ENCODE data around the gene NEFH. TPM values are rescaled to one million over a fixed set of nuclear protein-coding genes. Genes with fewer than 3 reads are reported as not detected.

NEFH gene
- total and polyA plus RNA-seq, 2 donors (not counting 1 experiment from before 2014, with no cell fraction given) = 0.04 to 0.10 TPM

- DNase-seq = peak; percentile 73
- peak; percentile 94 for ATAC-seq (ENCODE audit: low read depth)
- Histone ChIP-seq H4K20me1 (ENCODE audit: control insufficient read depth, insufficient read depth, low read length, poor library complexity, severe bottlenecking) (no peaks in the 10 kb centered on the region), H3K4me2 (replicated peaks; ENCODE audit: low read depth, low read length, poor library complexity, severe bottlenecking) (peak overlapping the region; percentile 66), H3K27me3 (replicated peaks in 1 of 4; ENCODE audit: control extremely low read depth in 1 of 4, control insufficient read depth in 3 of 4, insufficient read depth in 4 of 4, low read length in 3 of 4) (peaks cover 0 to 49% (median 25%) of the 10 kb centered on the region in 4 experiments), H3K36me3 (replicated peaks in 1 of 2; ENCODE audit: control extremely low read depth in 1 of 2, control insufficient read depth in 1 of 2, extremely low read depth in 1 of 2, insufficient read depth in 2 of 2, low read length in 1 of 2) (no peaks in the 10 kb centered on the region), H3K79me2 (ENCODE audit: control insufficient read depth, insufficient read depth, low read length) (no peaks in the 10 kb centered on the region), H3K4me3 (ENCODE audit: control extremely low read depth in 1 of 5, extremely low read depth in 1 of 5, insufficient read depth in 1 of 5, low read depth in 2 of 5, low read length in 4 of 5) (no peak overlapping the region), H3K9ac (ENCODE audit: low read length) (no peak overlapping the region), H3K27ac (ENCODE audit: low read length in 2 of 2) (no peak overlapping the region), H3K4me1 (ENCODE audit: control insufficient read depth in 2 of 2, insufficient read depth in 2 of 2, low read length in 2 of 2) (peaks cover 31 to 33% of the 10 kb centered on the region in 2 donors), H2AFZ (ENCODE audit: insufficient read depth, low read depth, low read length, poor library complexity, severe bottlenecking) (no peak overlapping the region), H3K9me3 (ENCODE audit: control extremely low read depth in 1 of 3, control insufficient read depth in 2 of 3, insufficient read depth in 1 of 3, low read length in 2 of 3) (peaks cover 0 to 15% (median 0%) of the 10 kb centered on the region in 3 donors)
- CTCF ChIA-PET = interaction anchor here (1.0 to 1.1 kb wide), 2 partner anchors 49 to 80 kb away, joined by 3 to 4 read pairs; no protein-coding TSS in a partner anchor
- H3K27me3 Mint-ChIP-seq = peaks cover 39% of the 10 kb centered on the region
- WGBS (ENCODE audit: insufficient coverage) = 62% methylated on average over 7 of the region's 8 CpGs
- TF ChIP-seq CTCF (IDR thresholded peaks at IDR 0.05) (no peak), EZH2 (IDR thresholded peaks at IDR 0.05; ENCODE audit: borderline replicate concordance, insufficient read depth, low read depth, low read length, poor library complexity, severe bottlenecking) (no peak)
- peaks cover 45% of the 10 kb centered on the region for H3K4me1 Mint-ChIP-seq
- intact Hi-C loops (cut with micrococcal nuclease) = loop anchor here (1.0 to 5.0 kb wide), 2 partner anchors 78 to 128 kb away; partner anchors contain the start of gene NF2
- no peaks in the 10 kb centered on the region for H3K9me3 Mint-ChIP-seq (ENCODE audit: insufficient read depth)
- H3K27ac Mint-ChIP-seq = peak overlapping the region; percentile 34
- H3K4me3 Mint-ChIP-seq = peak overlapping the region; percentile 35
- POLR2A ChIA-PET = interaction anchor here (1.0 kb wide), 1 partner anchor 9 kb away, joined by 3 read pairs; no protein-coding TSS in a partner anchor
Observed at GRCh38 chr22:29475550-29475949, 4.5 kb upstream of the NEFH start.

- H3K27ac Mint-ChIP-seq = no peak overlapping the region
- 61% methylated on average over 2 of the region's 6 CpGs for WGBS (ENCODE audit: insufficient coverage)
- Histone ChIP-seq H3K4me3 (ENCODE audit: control extremely low read depth in 1 of 5, extremely low read depth in 1 of 5, insufficient read depth in 1 of 5, low read depth in 2 of 5, low read length in 4 of 5) (no peak overlapping the region), H4K20me1 (ENCODE audit: control insufficient read depth, insufficient read depth, low read length, poor library complexity, severe bottlenecking) (no peaks in the 10 kb centered on the region), H3K4me2 (replicated peaks; ENCODE audit: low read depth, low read length, poor library complexity, severe bottlenecking) (peak overlapping the region; percentile 66), H3K27ac (ENCODE audit: low read length in 2 of 2) (no peak overlapping the region), H3K9ac (ENCODE audit: low read length) (no peak overlapping the region), H3K9me3 (ENCODE audit: control extremely low read depth in 1 of 3, control insufficient read depth in 2 of 3, insufficient read depth in 1 of 3, low read length in 2 of 3) (peaks cover 0 to 19% (median 0%) of the 10 kb centered on the region in 3 donors), H2AFZ (ENCODE audit: insufficient read depth, low read depth, low read length, poor library complexity, severe bottlenecking) (no peak overlapping the region), H3K27me3 (replicated peaks in 1 of 4; ENCODE audit: control extremely low read depth in 1 of 4, control insufficient read depth in 3 of 4, insufficient read depth in 4 of 4, low read length in 3 of 4) (peaks cover 0 to 47% (median 26%) of the 10 kb centered on the region in 4 experiments), H3K79me2 (ENCODE audit: control insufficient read depth, insufficient read depth, low read length) (no peaks in the 10 kb centered on the region), H3K4me1 (ENCODE audit: control insufficient read depth in 2 of 2, insufficient read depth in 2 of 2, low read length in 2 of 2) (peaks cover 32 to 38% of the 10 kb centered on the region in 2 donors), H3K36me3 (replicated peaks in 1 of 2; ENCODE audit: control extremely low read depth in 1 of 2, control insufficient read depth in 1 of 2, extremely low read depth in 1 of 2, insufficient read depth in 2 of 2, low read length in 1 of 2) (no peaks in the 10 kb centered on the region)
- no peaks in the 10 kb centered on the region for H3K9me3 Mint-ChIP-seq (ENCODE audit: insufficient read depth)
- intact Hi-C loops (cut with micrococcal nuclease) = loop anchor here (5.0 kb wide), 1 partner anchor 79 kb away; no protein-coding TSS in a partner anchor
- POLR2A ChIA-PET = interaction anchor here (0.6 to 1.0 kb wide), 2 partner anchors 8 to 78 kb away, joined by 3 to 4 read pairs; partner anchors contain the start of gene THOC5
- H3K27me3 Mint-ChIP-seq = peaks cover 36% of the 10 kb centered on the region
- DNase-seq = no peak
- no peak for ATAC-seq (ENCODE audit: low read depth)
- CTCF ChIA-PET = interaction anchor here (1.0 to 1.1 kb wide), 2 partner anchors 48 to 81 kb away, joined by 3 to 4 read pairs; no protein-coding TSS in a partner anchor
- no peak for TF ChIP-seq EZH2 (IDR thresholded peaks at IDR 0.05; ENCODE audit: borderline replicate concordance, insufficient read depth, low read depth, low read length, poor library complexity, severe bottlenecking)
- H3K4me1 Mint-ChIP-seq = peaks cover 42% of the 10 kb centered on the region
- H3K4me3 Mint-ChIP-seq = peak overlapping the region; percentile 35
Observed at GRCh38 chr22:29476116-29476515, 3.9 kb upstream of the NEFH start.
